ENCODE measurements around the gene IRF1. TPM values are rescaled to one million over a fixed set of nuclear protein-coding genes. Genes with fewer than 3 reads are reported as not detected.
A peak's percentile ranks its signal among the peaks of the same experiment; 100 is the strongest.

IRF1 gene
- total and polyA plus RNA-seq, 2 of the 4 experiments (the other 2 are of a cell fraction), result 11.1 to 18.9 TPM

GRCh38 chr5:132474881-132475496 lies 15.6 kb downstream of the IRF1 start:
- H3K56ac ChIP-seq (ENCODE audit: extremely low read depth, insufficient read depth, low read length), result no peak overlapping the region
- no peak overlapping the region; the same call in 1 of the 2 replicates for H2AK5ac ChIP-seq (ENCODE audit: low read depth, low read length)
- H3K4me1 ChIP-seq (ENCODE audit: control insufficient read depth, insufficient read depth, low read length), result peaks cover 3% of the 10 kb centered on the region; the same call in 1 of the 2 replicates
- H2BK5ac ChIP-seq (ENCODE audit: low read depth, low read length, poor library complexity, severe bottlenecking), result no peak overlapping the region
- no peak overlapping the region for H3K23ac ChIP-seq (ENCODE audit: low read depth, low read length)
- in situ Hi-C loops (cut with MboI; ENCODE audit: low sequenced_read_pairs) (loop anchor here (5.0 to 25.0 kb wide), 2 partner anchors 53 to 388 kb away; no protein-coding TSS in a partner anchor), intact Hi-C loops (cut with micrococcal nuclease) (no loop called here), dilution Hi-C loops (cut with HindIII; ENCODE audit: low sequenced_read_pairs, unreplicated experiment) (no loop called here)
- no peaks in the 10 kb centered on the region for H3K79me1 ChIP-seq (ENCODE audit: low read depth in 1 of 2, low read length in 2 of 2)
- H4K8ac ChIP-seq (ENCODE audit: low read depth in 2 of 2, low read length in 2 of 2), result 0 out of 4 replicates have a peak overlapping the region, but pooled peaks of 1 of the 2 experiments have one; percentile 5
- H3K4me2 ChIP-seq (ENCODE audit: low read depth, low read length), result no peak overlapping the region
- no peak overlapping the region for H3K9ac ChIP-seq (ENCODE audit: low read depth, low read length)
- BruUV-seq (replicated peaks), result no TSS peak
- no peak overlapping the region for H3K27ac ChIP-seq (ENCODE audit: insufficient read depth, low read length)
- H2AFZ ChIP-seq (replicated peaks; ENCODE audit: low read length, poor library complexity), result no peak overlapping the region
- peak overlapping the region; percentile 44 for H4K91ac ChIP-seq (ENCODE audit: insufficient read depth, low read depth, low read length)
- peak overlapping the region; percentile 39 for H2AK9ac ChIP-seq (replicated peaks; ENCODE audit: low read depth, low read length, poor library complexity)
- H3K36me3 ChIP-seq (ENCODE audit: control insufficient read depth, insufficient read depth, low read length), result no peaks in the 10 kb centered on the region
- H2BK20ac ChIP-seq (ENCODE audit: low read depth, low read length), result no peak overlapping the region
- H4K5ac ChIP-seq (ENCODE audit: low read depth, low read length), result no peak overlapping the region
- H3K9me1 ChIP-seq (ENCODE audit: insufficient read depth, low read length), result peaks cover 27% of the 10 kb centered on the region
- ATAC-seq (ENCODE audit: low read depth), result no peak
- POLR2A ChIA-PET (ENCODE audit: unreplicated experiment), result no interaction called here
- no peaks in the 10 kb centered on the region for H3K9me3 ChIP-seq (ENCODE audit: control insufficient read depth, insufficient read depth, low read length)
- DNase-seq, result no peak
- H3K27me3 ChIP-seq (ENCODE audit: control insufficient read depth, insufficient read depth, low read length), result no peaks in the 10 kb centered on the region
- no peak overlapping the region for H2BK15ac ChIP-seq (ENCODE audit: low read depth, low read length)
- TF ChIP-seq MAFK (IDR thresholded peaks at IDR 0.05; ENCODE audit: low read depth, low read length) (no peak), ELK1 (IDR thresholded peaks at IDR 0.05; ENCODE audit: borderline replicate concordance, low read depth, low read length) (no peak), FOS (IDR thresholded peaks at IDR 0.05; ENCODE audit: low read depth, low read length) (no peak), BHLHE40 (IDR thresholded peaks at IDR 0.05; ENCODE audit: low read depth, low read length) (no peak), MAZ (IDR thresholded peaks at IDR 0.05; ENCODE audit: borderline replicate concordance, low read depth, low read length) (no peak), RFX5 (IDR thresholded peaks at IDR 0.05; ENCODE audit: low read depth, low read length) (no peak), NFE2L2 (IDR thresholded peaks at IDR 0.05; ENCODE audit: low read depth, low read length) (no peak), POLR2A (IDR thresholded peaks at IDR 0.05; ENCODE audit: low read depth, low read length) (no peak)
- WGBS, 2 experiments (ENCODE audit: extremely low coverage in 2 of 2, insufficient read length in 1 of 2), result no CpG with 5 or more reads among the region's 4 CpGs
- H3K4me3 ChIP-seq (ENCODE audit: insufficient read depth, low read depth, low read length), result no peak overlapping the region
- no peak overlapping the region for H3K18ac ChIP-seq (ENCODE audit: low read depth, low read length)
- H3K4ac ChIP-seq (ENCODE audit: low read depth, low read length), result 0 out of 2 replicates have a peak overlapping the region, but pooled peaks have one; percentile 17
- no peaks in the 10 kb centered on the region for H4K20me1 ChIP-seq (ENCODE audit: insufficient read depth, low read length)
- no peak overlapping the region for H3K14ac ChIP-seq (replicated peaks; ENCODE audit: low read depth, low read length)
- CTCF ChIA-PET, result no interaction called here
- H2BK120ac ChIP-seq (ENCODE audit: low read depth, low read length), result 0 out of 2 replicates have a peak overlapping the region, but pooled peaks have one; percentile 22
